SK-N-MC (cell line): Measurements from ENCODE around the gene MAFB.
A peak's percentile ranks its signal among the peaks of the same experiment; 100 is the strongest.
"Not testable (repeated sequence)": the region's sequence is repeated elsewhere in the genome, so short reads cannot be mapped to it uniquely, and the experiment has no call there.

Source experiments
- DNase-seq: peaks from one replicate; pipeline ENCODE4 v3.0.0-alpha.2; 2011; ENCODE audit warnings: low read depth, low spot score
- H3K27ac ChIP-seq: fragments of 200-600 bp; sonication (generic); 2 replicates; pipeline ENCODE4 v1.5.1; 2016; ENCODE audit warnings: mixed run types
- H3K36me3 ChIP-seq: fragments of 200-600 bp; sonication (generic); 2 replicates; pipeline ENCODE4 v1.6.1; 2017; ENCODE audit warnings: antibody characterized with exemption, low read length, mixed read lengths; ENCODE audit not compliant: insufficient read depth
- H3K4me3 ChIP-seq: fragments of 200-600 bp; sonication (generic); 2 replicates; pipeline ENCODE4 v1.5.1; 2016
- H3K9ac ChIP-seq: fragments of 200-600 bp; sonication (generic); 2 replicates; pipeline ENCODE4 v1.8.0; 2017; ENCODE audit warnings: mixed run types, mixed read lengths; ENCODE audit not compliant: insufficient read length
- H3K9me3 ChIP-seq: fragments of 200-600 bp; sonication (generic); 2 replicates; pipeline ENCODE4 v1.6.1; 2017; ENCODE audit warnings: low read depth, mild to moderate bottlenecking, antibody characterized with exemption, low read length, moderate library complexity, mixed read lengths
- EZH2 ChIP-seq: fragments of 200-600 bp; sonication (generic); IDR thresholded peaks from one replicate; pipeline ENCODE4 v1.6.1; 2017; ENCODE audit warnings: antibody characterized with exemption
- FOXP2 ChIP-seq: optimal IDR thresholded peaks from 2 replicates; pipeline ENCODE3; 2011; ENCODE audit warnings: mild to moderate bottlenecking, moderate library complexity; ENCODE audit not compliant: insufficient read depth; ENCODE audit errors: extremely low read length, control extremely low read depth
- POLR2AphosphoS5 ChIP-seq: IDR thresholded peaks from 2 replicates; pipeline ENCODE4 v1.6.1; 2012; ENCODE audit warnings: mild to moderate bottlenecking, low read depth, low read length, borderline replicate concordance

MAFB gene

DNA sequence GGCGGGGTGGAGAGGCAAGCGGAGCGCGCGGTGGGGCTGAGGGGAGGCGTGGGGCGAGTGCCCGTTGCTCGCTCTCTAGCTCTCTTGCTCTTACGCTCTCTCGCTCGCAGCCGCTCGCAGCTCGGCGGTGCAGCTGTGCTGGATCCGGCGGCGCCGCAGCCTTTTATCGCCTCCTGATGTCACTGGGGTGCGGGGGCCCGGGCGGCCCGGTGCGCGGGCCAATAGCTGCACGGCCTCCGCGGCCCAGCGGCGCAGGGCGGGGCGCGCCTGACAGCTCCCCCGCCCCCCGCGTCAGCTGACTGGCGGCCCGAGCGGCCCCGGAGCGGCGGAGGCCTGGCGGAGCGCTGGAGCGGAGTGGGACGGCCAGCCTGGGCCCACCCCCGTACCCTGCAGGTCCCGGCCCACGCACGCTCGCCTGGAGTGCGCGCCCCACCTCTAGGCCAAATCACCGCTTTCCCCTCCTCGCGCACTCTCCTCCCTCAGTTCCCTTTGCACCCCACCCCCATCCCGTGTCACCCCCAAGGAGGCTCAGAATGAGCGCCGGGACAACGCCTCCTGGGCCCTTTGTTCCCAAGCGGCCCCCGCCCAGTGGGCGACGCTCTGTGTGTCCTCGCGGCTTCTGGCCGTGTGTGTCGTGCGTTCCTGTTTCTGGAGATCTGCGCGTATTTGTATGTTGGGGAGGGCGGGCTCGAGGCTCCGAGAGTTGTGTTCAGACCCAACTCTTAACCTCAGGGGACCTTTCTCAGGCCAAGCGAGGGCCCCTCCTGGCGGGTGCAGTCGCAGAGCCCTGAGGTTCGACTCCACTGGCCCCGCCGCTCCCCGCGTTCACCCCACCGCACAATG, at the start of gene MAFB:
MAFB (minus strand) TSS at position 137 of the 843 bp plus-strand sequence. CDS start 386 bp downstream, outside the sequence.
- DNase-seq = peak; percentile 37
- peak within 1 kb of the TSS; percentile 86 for H3K9ac ChIP-seq

DNA sequence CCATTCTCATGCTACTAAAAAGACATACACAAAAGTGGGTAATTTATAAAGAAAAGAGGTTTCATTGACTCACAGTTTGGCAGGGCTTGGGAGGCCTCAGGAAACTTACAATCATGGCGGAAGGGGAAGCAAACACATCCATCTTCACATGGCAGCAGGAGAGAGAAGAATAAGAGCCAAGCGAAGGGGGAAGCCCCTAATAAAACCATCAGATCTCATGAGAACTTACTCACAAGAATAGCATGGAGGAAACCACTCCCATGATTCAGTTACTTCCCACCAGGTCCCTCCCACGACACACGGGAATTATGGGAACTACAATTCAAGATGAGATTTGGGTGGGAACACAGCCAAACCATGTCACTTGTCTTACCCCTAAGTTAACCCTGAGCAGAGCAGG, 47.4 kb upstream of the MAFB start:
- H3K4me3 ChIP-seq, DNase-seq, H3K9me3 ChIP-seq, H3K36me3 ChIP-seq, H3K27ac ChIP-seq, H3K9ac ChIP-seq: not testable (repeated sequence)

More for the DNA sequence above, at the start of gene MAFB:
- Histone ChIP-seq H3K36me3 (peaks cover 41% of the 10 kb centered on the region), H3K4me3 (peak within 1 kb of the TSS; percentile 93), H3K9me3 (no peaks in the 10 kb centered on the region), H3K27ac (peak within 1 kb of the TSS; percentile 93)
- TF ChIP-seq POLR2AphosphoS5 (peak; percentile 100), EZH2 (no peak)

GRCh38 chr20:40728996-40729395, 40.0 kb upstream of the MAFB start:
- TF ChIP-seq FOXP2 = no peak
- TF ChIP-seq EZH2 = no peak
- no peak for TF ChIP-seq POLR2AphosphoS5
- Histone ChIP-seq H3K4me3 (no peak overlapping the region), H3K27ac (no peak overlapping the region), H3K36me3 (no peaks in the 10 kb centered on the region), H3K9ac (no peak overlapping the region), H3K9me3 (no peaks in the 10 kb centered on the region)
- DNase-seq = no peak

GRCh38 chr20:40728470-40728869, 39.4 kb upstream of the MAFB start:
- TF ChIP-seq EZH2 = no peak
- no peak for TF ChIP-seq POLR2AphosphoS5
- no peak for TF ChIP-seq FOXP2
- no peak for DNase-seq
- Histone ChIP-seq H3K4me3 (no peak overlapping the region), H3K9ac (no peak overlapping the region), H3K36me3 (no peaks in the 10 kb centered on the region), H3K27ac (no peak overlapping the region), H3K9me3 (no peaks in the 10 kb centered on the region)

- H3K27ac ChIP-seq = no peak overlapping the region
- TF ChIP-seq FOXP2 = no peak
- TF ChIP-seq POLR2AphosphoS5 = no peak
- no peak for TF ChIP-seq EZH2
- no peak overlapping the region for H3K9ac ChIP-seq
- no peaks in the 10 kb centered on the region for H3K36me3 ChIP-seq
- no peak overlapping the region for H3K4me3 ChIP-seq
- H3K9me3 ChIP-seq = no peaks in the 10 kb centered on the region
- no peak for DNase-seq
Observed at GRCh38 chr20:40727960-40728359, 38.9 kb upstream of the MAFB start.

DNA sequence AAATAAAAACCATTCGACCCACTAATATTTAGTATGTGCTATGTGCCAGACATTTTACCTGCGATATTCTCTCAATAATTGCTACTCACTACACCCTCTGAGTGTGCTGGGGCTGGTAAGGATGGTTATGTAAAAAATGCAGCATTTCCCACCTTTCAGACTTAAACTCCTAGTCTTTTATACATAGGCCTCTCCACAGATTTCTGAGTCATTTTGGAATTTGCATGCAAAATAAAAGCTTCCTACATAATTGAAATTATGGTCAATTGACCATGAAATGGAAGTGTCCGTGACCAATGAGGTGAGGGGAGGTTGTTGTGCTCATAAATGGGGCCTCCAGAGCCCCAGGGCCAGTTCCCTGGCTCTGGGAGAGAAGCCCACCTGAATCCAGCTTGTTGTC, 37.7 kb upstream of the MAFB start:
- TF ChIP-seq POLR2AphosphoS5 = no peak
- no peak for TF ChIP-seq EZH2
- no peak for TF ChIP-seq FOXP2
- no peaks in the 10 kb centered on the region for H3K9me3 ChIP-seq
- DNase-seq = no peak
- H3K4me3 ChIP-seq = no peak overlapping the region
- no peak overlapping the region for H3K27ac ChIP-seq
- no peaks in the 10 kb centered on the region for H3K36me3 ChIP-seq
- H3K9ac ChIP-seq = no peak overlapping the region

DNA sequence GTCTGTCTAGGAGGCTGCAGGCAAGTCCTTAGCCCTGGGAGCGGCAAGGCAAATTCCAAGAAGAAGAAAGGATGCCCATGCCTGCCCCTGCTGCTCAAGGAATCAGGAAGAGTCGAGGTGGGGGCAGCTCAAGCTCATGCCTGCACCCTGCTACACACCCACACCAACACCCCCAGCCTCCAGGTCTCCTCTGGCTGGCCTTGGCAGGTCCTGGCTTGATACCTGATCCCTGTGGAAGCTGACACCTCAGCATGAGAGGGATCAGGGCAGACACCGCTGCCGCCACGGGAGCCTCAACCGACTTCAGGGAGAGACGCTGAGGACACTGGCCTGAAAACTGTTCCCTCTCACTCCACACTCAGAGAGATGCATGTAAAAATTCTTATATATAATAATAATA, 35.5 kb upstream of the MAFB start:
- TF ChIP-seq FOXP2 = no peak
- TF ChIP-seq EZH2 = no peak
- no peak for TF ChIP-seq POLR2AphosphoS5
- no peak overlapping the region for H3K4me3 ChIP-seq
- no peaks in the 10 kb centered on the region for H3K9me3 ChIP-seq
- no peaks in the 10 kb centered on the region for H3K36me3 ChIP-seq
- no peak for DNase-seq
- H3K27ac ChIP-seq = no peak overlapping the region
- no peak overlapping the region for H3K9ac ChIP-seq

GRCh38 chr20:40720826-40721225, 31.8 kb upstream of the MAFB start:
- Histone ChIP-seq H3K4me3 (no peak overlapping the region), H3K27ac (no peak overlapping the region), H3K9ac (no peak overlapping the region), H3K36me3 (no peaks in the 10 kb centered on the region), H3K9me3 (no peaks in the 10 kb centered on the region)
- no peak for TF ChIP-seq FOXP2
- no peak for DNase-seq

DNA sequence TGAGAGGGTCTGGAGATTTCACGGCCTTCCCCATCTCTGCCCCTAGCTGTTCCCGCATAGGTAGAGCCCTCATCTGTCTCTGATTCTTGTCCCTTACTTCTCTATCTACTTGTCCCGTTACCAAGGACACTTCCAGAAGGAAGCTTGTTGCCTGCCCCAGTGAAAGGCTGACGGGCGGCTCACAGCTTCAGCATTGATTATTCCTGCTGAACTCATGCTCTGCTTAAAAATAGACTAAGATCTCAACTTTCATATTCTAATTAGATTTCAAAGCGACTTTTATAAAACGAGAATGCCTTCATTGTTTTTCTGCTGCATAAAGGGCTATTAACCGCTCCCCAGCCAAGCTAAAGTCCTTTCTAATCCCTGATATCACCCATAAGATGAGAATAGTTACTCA, 31.1 kb upstream of the MAFB start:
- H3K4me3 ChIP-seq = no peak overlapping the region
- no peaks in the 10 kb centered on the region for H3K9me3 ChIP-seq
- TF ChIP-seq POLR2AphosphoS5 = no peak
- no peaks in the 10 kb centered on the region for H3K36me3 ChIP-seq
- H3K9ac ChIP-seq = no peak overlapping the region
- no peak overlapping the region for H3K27ac ChIP-seq
- DNase-seq = no peak

DNA sequence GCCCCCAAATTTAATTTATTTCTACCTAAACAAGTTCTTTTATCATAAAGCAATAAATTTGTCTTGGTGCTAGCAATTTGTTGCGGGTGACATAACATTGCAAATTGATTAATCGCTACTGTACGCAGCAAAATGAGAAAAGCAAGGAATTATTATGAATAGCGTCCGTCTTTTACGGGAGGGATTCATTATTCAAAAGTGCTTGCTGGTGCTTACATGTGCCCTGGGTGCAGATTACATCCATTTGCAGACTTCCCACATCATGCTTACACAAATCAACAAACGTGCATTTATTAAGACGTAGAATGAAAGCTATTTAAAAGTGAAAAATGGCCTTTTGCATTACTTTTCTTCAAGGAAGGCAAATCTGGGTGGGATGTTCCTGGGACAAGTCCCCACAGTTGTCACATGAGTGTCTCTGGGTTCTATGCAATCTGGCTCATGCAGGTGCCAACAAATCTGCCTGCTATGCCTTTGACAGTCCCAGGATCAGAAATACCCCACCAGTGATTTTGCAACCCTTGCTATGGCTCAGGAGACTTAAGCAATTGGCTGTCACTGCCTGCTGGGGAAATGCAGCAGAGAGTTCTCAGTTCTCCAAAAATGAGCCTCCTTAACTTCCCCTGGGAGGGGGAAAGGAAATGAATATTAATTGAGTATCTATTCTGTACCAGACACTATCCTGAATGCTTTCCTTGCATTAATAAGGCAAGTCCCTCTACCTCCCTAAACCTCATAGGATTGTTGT, 30.1 kb upstream of the MAFB start:
- Histone ChIP-seq H3K9me3 (no peaks in the 10 kb centered on the region), H3K4me3 (no peak overlapping the region), H3K36me3 (no peaks in the 10 kb centered on the region), H3K9ac (no peak overlapping the region), H3K27ac (no peak overlapping the region)
- no peak for DNase-seq
- no peak for TF ChIP-seq FOXP2
- TF ChIP-seq POLR2AphosphoS5 = no peak
- TF ChIP-seq EZH2 = no peak
